Activated CD8-positive, alpha-beta memory T cell treated with anti-CD3 and anti-CD28 coated beads for 36 hours (primary cell): ENCODE results near the gene PTGS2. TPM values are rescaled to one million over a fixed set of nuclear protein-coding genes. Genes with fewer than 3 reads are reported as not detected.

ENCODE experiments used
- CTCF ChIA-PET: fragments of 350-600 bp; sonication (Branson Sonifier 250); formaldehyde crosslinking; loops from one replicate; lab custom pipeline; 2021; ENCODE audit warnings: antibody characterized with exemption; lab: Charles Lee
- POLR2A ChIA-PET: fragments of 350-600 bp; sonication (Branson Sonifier 250); formaldehyde crosslinking; loops from one replicate; lab custom pipeline; 2021; ENCODE audit warnings: antibody characterized with exemption; lab: Charles Lee
- total RNA-seq, 2 experiments: library from RNA; stranded (reverse); gene quantifications; one replicate each; pipeline ENCODE4 v1.2.3, GENCODE V29; 2021

Gene PTGS2
- 1 to 10 TPM; 1.1 to 1.2 TPM for total RNA-seq

DNA sequence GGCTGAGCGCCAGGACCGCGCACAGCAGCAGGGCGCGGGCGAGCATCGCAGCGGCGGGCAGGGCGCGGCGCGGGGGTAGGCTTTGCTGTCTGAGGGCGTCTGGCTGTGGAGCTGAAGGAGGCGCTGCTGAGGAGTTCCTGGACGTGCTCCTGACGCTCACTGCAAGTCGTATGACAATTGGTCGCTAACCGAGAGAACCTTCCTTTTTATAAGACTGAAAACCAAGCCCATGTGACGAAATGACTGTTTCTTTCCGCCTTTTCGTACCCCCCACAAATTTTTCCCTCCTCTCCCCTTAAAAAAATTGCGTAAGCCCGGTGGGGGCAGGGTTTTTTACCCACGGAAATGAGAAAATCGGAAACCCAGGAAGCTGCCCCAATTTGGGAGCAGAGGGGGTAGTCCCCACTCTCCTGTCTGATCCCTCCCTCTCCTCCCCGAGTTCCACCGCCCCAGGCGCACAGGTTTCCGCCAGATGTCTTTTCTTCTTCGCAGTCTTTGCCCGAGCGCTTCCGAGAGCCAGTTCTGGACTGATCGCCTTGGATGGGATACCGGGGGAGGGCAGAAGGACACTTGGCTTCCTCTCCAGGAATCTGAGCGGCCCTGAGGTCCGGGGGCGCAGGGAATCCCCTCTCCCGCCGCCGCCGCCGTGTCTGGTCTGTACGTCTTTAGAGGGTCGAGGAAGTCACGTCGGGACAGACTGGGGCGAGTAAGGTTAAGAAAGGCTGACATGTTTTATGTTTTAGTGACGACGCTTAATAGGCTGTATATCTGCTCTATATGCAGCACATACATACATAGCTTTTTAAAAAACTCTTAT is at the start of gene PTGS2:
Gene PTGS2, minus strand, starts transcription at position 179 of the 817 bp plus-strand sequence. Its CDS starts 133 bp downstream, at position 46.
- ChIA-PET POLR2A (no interaction called here), CTCF (no interaction called here)

GRCh38 chr1:186722711-186723309 is 42.6 kb upstream of the PTGS2 start:
- ChIA-PET CTCF (interaction anchor here (0.7 kb wide), 2 partner anchors 11 to 272 kb away, joined by 3 read pairs; no protein-coding TSS in a partner anchor), POLR2A (no interaction called here)

DNA sequence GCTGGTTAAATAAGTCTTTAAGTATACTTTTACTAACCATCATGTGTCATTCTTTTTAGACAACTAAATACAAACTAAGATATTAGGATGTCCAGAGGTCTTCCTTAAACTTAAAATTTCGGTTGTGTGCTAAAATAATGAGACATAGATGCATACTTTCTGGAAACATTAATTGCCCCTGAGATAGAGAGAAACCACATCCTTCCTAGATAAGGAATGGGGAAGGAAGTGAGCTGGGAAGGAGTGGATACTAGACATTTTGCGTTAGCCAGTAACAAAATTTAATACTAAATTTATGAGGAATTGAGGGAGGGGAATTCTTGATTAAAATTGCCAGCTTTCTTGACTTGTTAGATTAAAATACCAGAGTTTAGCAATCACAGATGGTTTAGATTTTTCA is 37.1 kb upstream of the PTGS2 start:
- POLR2A ChIA-PET, result no interaction called here
- CTCF ChIA-PET, result no interaction called here

GRCh38 chr1:186715887-186716809 is 35.9 kb upstream of the PTGS2 start:
- ChIA-PET POLR2A (no interaction called here), CTCF (no interaction called here)

- CTCF ChIA-PET, result no interaction called here
- POLR2A ChIA-PET, result no interaction called here
These were observed 30.5 kb upstream of the PTGS2 start for GRCh38 chr1:186710696-186711095.

DNA sequence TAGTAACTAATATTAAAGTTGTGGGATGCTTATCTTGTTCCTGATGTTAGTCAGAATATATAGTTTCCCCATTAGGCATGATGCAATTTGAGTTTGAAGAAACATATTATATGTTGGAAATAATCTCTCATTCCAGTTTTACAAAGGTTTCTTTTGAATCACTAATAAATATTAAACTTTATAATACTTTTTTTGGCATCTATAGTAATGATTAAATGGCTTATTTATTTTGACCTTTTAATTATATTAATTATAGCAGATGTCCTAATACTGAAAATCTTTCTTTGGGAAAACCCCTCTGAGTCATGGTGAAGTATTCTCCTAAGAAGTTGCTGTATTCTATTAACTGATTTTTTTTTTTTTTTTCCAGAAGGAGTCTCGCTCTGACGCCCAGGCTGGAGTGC is 28.5 kb upstream of the PTGS2 start:
- ChIA-PET POLR2A (no interaction called here), CTCF (no interaction called here)

- ChIA-PET CTCF (no interaction called here), POLR2A (no interaction called here)
These were observed 23.1 kb upstream of the PTGS2 start for GRCh38 chr1:186703209-186703766.

DNA sequence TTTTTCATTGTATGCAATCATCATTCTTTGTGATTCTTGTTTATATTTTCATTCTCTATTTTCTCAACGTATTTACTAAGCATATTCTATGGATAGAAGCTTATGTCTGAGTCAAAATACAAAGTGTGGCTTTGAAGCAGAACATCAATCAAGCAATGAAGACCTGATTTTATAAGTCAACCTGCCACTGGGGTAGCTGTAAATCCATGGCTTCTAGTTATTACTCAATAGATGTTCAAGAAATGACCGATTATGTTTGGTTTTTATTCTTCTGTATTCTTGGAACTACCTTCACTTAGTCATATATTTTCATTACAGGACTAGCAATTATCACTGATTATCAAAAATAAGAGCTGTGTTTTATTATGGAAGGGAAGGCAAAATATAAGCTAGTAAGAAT is 20.5 kb upstream of the PTGS2 start:
- POLR2A ChIA-PET, result no interaction called here
- CTCF ChIA-PET, result no interaction called here

DNA sequence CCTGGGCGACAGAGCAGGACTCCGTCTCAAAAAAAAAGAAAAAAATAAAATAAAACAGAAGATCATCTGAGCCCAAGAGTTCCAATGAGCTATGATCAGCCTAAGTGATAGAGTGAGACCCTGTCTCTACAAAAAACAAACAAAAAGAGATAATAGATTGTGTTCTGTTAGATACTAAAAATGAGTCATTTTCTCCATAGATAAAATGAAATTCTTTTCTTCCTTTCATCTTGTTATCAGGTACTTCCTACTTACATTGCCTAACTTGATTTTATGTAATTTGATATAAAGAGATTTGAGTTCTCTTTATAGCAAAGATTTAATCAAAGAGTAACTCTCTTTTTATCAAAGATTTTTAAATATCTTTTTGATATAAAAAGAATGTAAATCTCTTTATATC is 19.3 kb upstream of the PTGS2 start:
- POLR2A ChIA-PET, result no interaction called here
- CTCF ChIA-PET, result no interaction called here

- ChIA-PET CTCF (no interaction called here), POLR2A (no interaction called here)
These were observed 9.7 kb upstream of the PTGS2 start for GRCh38 chr1:186689907-186690306.

DNA sequence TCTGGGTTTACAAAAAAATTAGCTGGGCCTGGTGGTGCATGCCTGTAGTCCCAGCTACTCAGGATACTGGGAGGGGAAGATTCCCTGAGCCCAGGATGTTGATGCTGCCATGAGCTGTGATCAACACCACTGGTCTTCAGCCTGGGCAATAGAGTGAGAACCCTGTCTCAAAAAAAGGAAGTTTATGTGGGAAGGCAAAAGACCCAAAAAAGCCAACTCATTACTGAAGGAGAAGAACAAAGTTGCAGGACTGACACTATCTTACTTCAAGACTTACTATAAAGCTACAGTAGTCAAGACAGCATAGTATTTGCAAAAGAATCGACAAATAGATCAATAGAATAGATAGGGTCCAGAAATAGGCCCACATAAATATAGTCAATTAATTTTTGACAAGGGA is 9.2 kb upstream of the PTGS2 start:
- CTCF ChIA-PET, result no interaction called here
- POLR2A ChIA-PET, result no interaction called here

GRCh38 chr1:186683652-186684410 is 3.6 kb upstream of the PTGS2 start:
- ChIA-PET CTCF (no interaction called here), POLR2A (no interaction called here)

DNA sequence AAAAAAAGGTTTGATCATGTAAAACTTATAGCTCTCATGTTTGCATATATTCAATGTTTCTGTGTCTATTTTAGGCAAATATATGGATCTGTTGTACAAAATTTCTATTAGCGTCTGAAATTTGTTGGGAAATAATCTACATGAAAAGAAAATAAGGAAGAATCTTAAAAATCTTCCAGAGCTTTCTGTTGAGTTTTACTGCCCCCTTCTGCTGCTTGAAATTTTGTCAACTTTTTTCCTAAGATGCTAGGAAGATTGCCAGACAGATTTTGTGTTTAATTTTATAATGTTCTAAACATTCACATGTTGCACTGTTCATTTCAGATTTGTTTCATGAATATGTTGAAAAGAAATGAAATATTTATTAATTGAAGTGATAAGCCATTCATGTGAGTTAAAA is 2.5 kb upstream of the PTGS2 start:
- POLR2A ChIA-PET, result no interaction called here
- CTCF ChIA-PET, result no interaction called here

GRCh38 chr1:186681801-186682200 is 1.6 kb upstream of the PTGS2 start:
- ChIA-PET CTCF (no interaction called here), POLR2A (no interaction called here)

DNA sequence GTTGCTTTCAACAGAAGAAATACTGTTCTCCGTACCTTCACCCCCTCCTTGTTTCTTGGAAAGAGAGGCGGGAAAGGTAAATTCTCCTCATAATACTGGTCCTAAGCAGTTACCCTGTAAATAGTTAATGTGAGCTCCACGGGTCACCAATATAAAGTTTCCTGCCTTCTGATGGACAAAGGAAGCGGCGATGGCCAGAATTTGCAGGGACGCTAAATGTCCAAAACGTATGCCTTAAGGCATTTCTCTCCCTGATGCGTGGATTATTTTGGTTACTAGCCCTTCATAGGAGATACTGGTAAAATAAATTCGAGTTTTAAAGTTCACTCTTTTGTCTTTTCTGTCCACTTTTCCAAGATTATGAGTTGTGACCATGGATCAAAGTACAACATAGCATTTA is 898 bp upstream of the PTGS2 start:
- ChIA-PET POLR2A (no interaction called here), CTCF (no interaction called here)

GRCh38 chr1:186679924-186680244 is 339 bp downstream of the PTGS2 start:
- CTCF ChIA-PET, result no interaction called here
- POLR2A ChIA-PET, result no interaction called here

DNA sequence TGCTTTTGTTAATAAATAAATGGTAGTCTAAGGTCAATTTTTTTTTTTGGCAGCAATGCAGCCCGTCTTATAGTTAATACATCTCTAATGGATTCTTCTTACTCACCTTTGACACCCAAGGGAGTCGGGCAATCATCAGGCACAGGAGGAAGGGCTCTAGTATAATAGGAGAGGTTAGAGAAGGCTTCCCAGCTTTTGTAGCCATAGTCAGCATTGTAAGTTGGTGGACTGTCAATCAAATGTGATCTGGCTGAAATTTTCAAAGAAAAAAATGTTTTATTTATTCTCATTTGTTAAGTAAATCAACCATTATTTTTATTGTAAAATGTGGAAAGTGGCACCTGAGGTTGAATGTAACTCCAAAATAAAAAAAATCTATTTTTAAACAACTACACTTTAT is 2.1 kb downstream of the PTGS2 start:
- CTCF ChIA-PET, result no interaction called here
- POLR2A ChIA-PET, result no interaction called here

DNA sequence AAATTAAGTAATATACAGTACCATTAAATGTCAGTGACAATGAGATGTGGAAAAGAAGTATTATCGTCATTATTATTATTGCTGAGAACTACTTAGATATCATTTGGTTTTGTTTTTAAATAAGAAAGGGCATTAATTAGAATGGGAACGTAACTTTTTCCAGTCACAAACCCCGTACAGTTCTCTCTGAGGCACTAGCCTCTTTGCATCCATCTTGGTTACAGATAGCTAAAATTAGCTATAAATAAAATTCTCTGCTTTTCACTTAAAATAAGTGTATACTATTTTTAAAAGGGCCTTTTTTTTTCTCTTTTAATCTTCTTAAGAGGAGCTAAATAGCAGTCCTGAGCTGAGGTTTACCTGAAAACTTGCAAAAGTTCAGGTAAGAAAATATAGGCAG is 7.6 kb downstream of the PTGS2 start:
- POLR2A ChIA-PET, result no interaction called here
- CTCF ChIA-PET, result no interaction called here

DNA sequence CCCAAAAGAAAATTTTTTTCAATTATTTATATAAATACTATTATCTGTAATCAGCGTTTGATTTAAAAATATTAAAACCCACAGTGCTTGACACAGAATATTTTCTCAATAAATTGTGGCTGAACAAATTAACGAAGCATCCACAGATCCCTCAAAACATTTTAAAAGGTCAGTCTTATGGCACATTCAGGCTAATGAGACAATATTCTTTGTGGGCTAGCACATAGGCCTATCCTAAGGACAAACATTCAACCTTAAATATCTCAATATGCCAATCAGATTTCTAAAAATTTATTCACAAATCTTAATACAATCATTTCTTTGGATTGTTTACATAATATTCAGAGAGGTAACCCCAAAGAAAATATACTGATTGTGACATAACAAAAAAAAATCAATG is 8.1 kb downstream of the PTGS2 start:
- ChIA-PET POLR2A (no interaction called here), CTCF (no interaction called here)
